ENCODE results near the gene MRPS14. TPM values are rescaled to one million over a fixed set of nuclear protein-coding genes. Genes with fewer than 3 reads are reported as not detected.

MRPS14 gene
- total and polyA plus RNA-seq, 9 of the 15 experiments (the other 6 are each of a cell fraction or from before 2014, with no cell fraction given) = 38.1 to 231 (median 54.9) TPM

- peak; percentile 87; the same call in 1 of the 2 replicates for TF ChIP-seq ZNF175 (CRISPR knock-in tag; IDR thresholded peaks at IDR 0.05; ENCODE audit: low read depth)
- TF ChIP-seq RNF2 (IDR thresholded peaks at IDR 0.05) = peak; percentile 48; the same call in 1 of the 2 replicates
- peak; percentile 92 for TF ChIP-seq ESRRA (IDR thresholded peaks at IDR 0.05; ENCODE audit: borderline replicate concordance, low read depth)
- TF ChIP-seq ZNF436 (CRISPR knock-in tag; IDR thresholded peaks at IDR 0.05) = no peak
- TF ChIP-seq ATF7 (IDR thresholded peaks at IDR 0.05) = peak; percentile 89
- 0 out of 2 replicates have a peak, but pooled peaks have one; percentile 44 for TF ChIP-seq MEF2A (IDR thresholded peaks at IDR 0.05; ENCODE audit: control insufficient read depth, low read depth, low read length)
- no peak for TF ChIP-seq ZNF3 (CRISPR knock-in tag; IDR thresholded peaks at IDR 0.05)
- peak; percentile 24; the same call in 1 of the 2 replicates for TF ChIP-seq CEBPB (tag; IDR thresholded peaks at IDR 0.05)
- TF ChIP-seq TRIM28 (IDR thresholded peaks at IDR 0.05) = peak; percentile 63
- TF ChIP-seq TGIF2 (CRISPR knock-in tag; IDR thresholded peaks at IDR 0.05) = peak; percentile 92; the same call in 1 of the 2 replicates
- TF ChIP-seq NEUROD1 (IDR thresholded peaks at IDR 0.05; ENCODE audit: borderline replicate concordance, low read depth, low read length, partially characterized antibody) = peak; percentile 54
- TF ChIP-seq SP2 (IDR thresholded peaks at IDR 0.05; ENCODE audit: extremely low read depth, low read depth, low read length, poor library complexity, severe bottlenecking) = no peak
- peak; percentile 79 for TF ChIP-seq VEZF1 (CRISPR knock-in tag; IDR thresholded peaks at IDR 0.05)
- 0 out of 2 replicates have a peak, but pooled peaks have one; percentile 43 for TF ChIP-seq NR2C1 (IDR thresholded peaks at IDR 0.05)
- no peak; the same call in 1 of the 2 replicates for TF ChIP-seq NR2C1 (tag; IDR thresholded peaks at IDR 0.05)
- peak; percentile 90 for TF ChIP-seq RBBP5 (IDR thresholded peaks at IDR 0.05; ENCODE audit: borderline replicate concordance, insufficient read depth, low read length, poor library complexity, severe bottlenecking)
- peak; percentile 55 for TF ChIP-seq EGR1 (conservative IDR thresholded peaks at IDR 0.05)
- peak; percentile 92 for TF ChIP-seq FOXJ2 (tag; IDR thresholded peaks at IDR 0.05)
- peak; percentile 28; the same call in 1 of the 2 replicates for TF ChIP-seq BCOR (IDR thresholded peaks at IDR 0.05)
- TF ChIP-seq CHAMP1 (IDR thresholded peaks at IDR 0.05) = peak; percentile 59; the same call in 1 of the 2 replicates
- peak; percentile 49; the same call in 1 of the 2 replicates for TF ChIP-seq FOXM1 (IDR thresholded peaks at IDR 0.05; ENCODE audit: low read depth)
- no peak; the same call in 1 of the 2 replicates for TF ChIP-seq FOXM1 (CRISPR knock-in tag; IDR thresholded peaks at IDR 0.05; ENCODE audit: low read depth)
- TF ChIP-seq HINFP (tag; conservative IDR thresholded peaks at IDR 0.05; ENCODE audit: low read depth) = peak; percentile 81
Observed at GRCh38 chr1:175023043-175023921, at the start of gene MRPS14 (continued).

All from K562 (cell line).